DOHH2 (cell line): ENCODE data around the gene ARAP1.

Source experiments
- H3F3A ChIP-seq: fragments of 200-600 bp; sonication (generic), shearing (Covaris generic); 2 replicates; pipeline ENCODE4 v1.6.0; 2016; ENCODE audit warnings: antibody characterized with exemption, mild to moderate bottlenecking; ENCODE audit not compliant: control insufficient read depth, insufficient read depth
- H3K27ac ChIP-seq: fragments of 200-600 bp; sonication (generic); 2 replicates; pipeline ENCODE4 v1.5.1; 2014; ENCODE audit warnings: low read depth, mild to moderate bottlenecking, low read length, moderate library complexity
- H3K27me3 ChIP-seq: fragments of 200-600 bp; sonication (generic); 2 replicates; pipeline ENCODE4 v1.6.1; 2014; ENCODE audit warnings: mild to moderate bottlenecking, low read length, mixed read lengths; ENCODE audit not compliant: control insufficient read depth
- H3K36me3 ChIP-seq: fragments of 200-600 bp; sonication (generic); 2 replicates; pipeline ENCODE4 v1.6.1; 2014; ENCODE audit warnings: mild to moderate bottlenecking, low read length, moderate library complexity, mixed read lengths; ENCODE audit not compliant: control insufficient read depth
- H3K4me1 ChIP-seq: fragments of 200-600 bp; sonication (generic); 2 replicates; pipeline ENCODE4 v1.6.1; 2014; ENCODE audit warnings: mild to moderate bottlenecking, low read length, mixed read lengths; ENCODE audit not compliant: control insufficient read depth
- H3K4me2 ChIP-seq: fragments of 200-600 bp; sonication (generic); 2 replicates; pipeline ENCODE4 v1.6.0; 2014; ENCODE audit warnings: mild to moderate bottlenecking, low read length, moderate library complexity
- H3K4me3 ChIP-seq: fragments of 200-600 bp; sonication (generic); 2 replicates; pipeline ENCODE4 v1.5.1; 2014; ENCODE audit warnings: mild to moderate bottlenecking, low read length, mixed read lengths
- H3K79me2 ChIP-seq: fragments of 200-600 bp; sonication (generic); 2 replicates; pipeline ENCODE4 v1.6.1; 2014; ENCODE audit warnings: mild to moderate bottlenecking, low read length, mixed read lengths; ENCODE audit not compliant: control insufficient read depth
- H3K9me2 ChIP-seq: fragments of 200-600 bp; sonication (generic); replicated peaks from 2 replicates; pipeline ENCODE4 v1.6.1; 2014; ENCODE audit warnings: mild to moderate bottlenecking, low read length, mixed read lengths; ENCODE audit not compliant: control insufficient read depth
- H3K9me3 ChIP-seq: fragments of 200-600 bp; sonication (generic); 2 replicates; pipeline ENCODE4 v1.6.1; 2014; ENCODE audit warnings: antibody characterized with exemption, low read length, mixed read lengths; ENCODE audit not compliant: control insufficient read depth, insufficient read depth
- H4K20me1 ChIP-seq: fragments of 200-600 bp; sonication (generic); 2 replicates; pipeline ENCODE4 v1.6.0; 2014; ENCODE audit warnings: low read depth, mild to moderate bottlenecking, antibody characterized with exemption, low read length, moderate library complexity; ENCODE audit not compliant: control insufficient read depth, insufficient read depth
- EZH2phosphoT487 ChIP-seq: fragments of 200-600 bp; sonication (generic); IDR thresholded peaks from 2 replicates; pipeline ENCODE4 v1.6.1; 2017; ENCODE audit warnings: borderline replicate concordance, mild to moderate bottlenecking, antibody characterized with exemption, low read length, moderate library complexity, mixed read lengths
- TF ChIP-seq, protein P1 (sequence below): fragments of 200-600 bp; sonication (generic); IDR thresholded peaks from one replicate; pipeline ENCODE4 v1.5.1; 2014; ENCODE audit warnings: antibody characterized with exemption, mild to moderate bottlenecking, low read depth, low read length; ENCODE audit not compliant: poor library complexity, severe bottlenecking

The ARAP1 gene

DNA sequence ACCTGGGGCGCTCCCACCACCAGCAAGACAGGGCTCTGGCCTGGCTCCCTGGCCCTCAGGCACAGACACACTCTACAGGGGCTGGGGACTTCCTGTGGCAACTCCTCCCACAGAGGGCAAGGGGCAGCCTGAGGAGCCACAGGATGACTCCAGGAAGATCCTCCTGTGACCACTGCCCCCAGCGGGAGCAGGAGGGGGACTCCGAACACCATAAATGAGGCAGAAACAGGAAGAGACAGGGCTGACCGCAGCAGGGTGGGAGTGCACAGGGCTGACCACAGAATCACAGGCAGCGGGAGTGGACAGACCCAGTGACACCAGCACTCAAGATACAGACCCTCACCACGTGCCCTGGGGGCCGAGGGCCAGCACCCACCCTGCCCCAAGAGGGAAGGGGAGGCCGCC is 10.8 kb downstream of the ARAP1 start:
- no peaks in the 10 kb centered on the region for H3K9me3 ChIP-seq
- peaks cover 49% of the 10 kb centered on the region for H3K79me2 ChIP-seq
- peaks cover 34% of the 10 kb centered on the region for H3F3A ChIP-seq
- H3K36me3 ChIP-seq: no peaks in the 10 kb centered on the region
- H4K20me1 ChIP-seq: peaks cover 4% of the 10 kb centered on the region
- H3K9me2 ChIP-seq: no peaks in the 10 kb centered on the region
- H3K27ac ChIP-seq: peak overlapping the region; percentile 13; the same call in 1 of the 2 replicates
- TF ChIP-seq EZH2phosphoT487: no peak
- TF ChIP-seq, protein P1, sequence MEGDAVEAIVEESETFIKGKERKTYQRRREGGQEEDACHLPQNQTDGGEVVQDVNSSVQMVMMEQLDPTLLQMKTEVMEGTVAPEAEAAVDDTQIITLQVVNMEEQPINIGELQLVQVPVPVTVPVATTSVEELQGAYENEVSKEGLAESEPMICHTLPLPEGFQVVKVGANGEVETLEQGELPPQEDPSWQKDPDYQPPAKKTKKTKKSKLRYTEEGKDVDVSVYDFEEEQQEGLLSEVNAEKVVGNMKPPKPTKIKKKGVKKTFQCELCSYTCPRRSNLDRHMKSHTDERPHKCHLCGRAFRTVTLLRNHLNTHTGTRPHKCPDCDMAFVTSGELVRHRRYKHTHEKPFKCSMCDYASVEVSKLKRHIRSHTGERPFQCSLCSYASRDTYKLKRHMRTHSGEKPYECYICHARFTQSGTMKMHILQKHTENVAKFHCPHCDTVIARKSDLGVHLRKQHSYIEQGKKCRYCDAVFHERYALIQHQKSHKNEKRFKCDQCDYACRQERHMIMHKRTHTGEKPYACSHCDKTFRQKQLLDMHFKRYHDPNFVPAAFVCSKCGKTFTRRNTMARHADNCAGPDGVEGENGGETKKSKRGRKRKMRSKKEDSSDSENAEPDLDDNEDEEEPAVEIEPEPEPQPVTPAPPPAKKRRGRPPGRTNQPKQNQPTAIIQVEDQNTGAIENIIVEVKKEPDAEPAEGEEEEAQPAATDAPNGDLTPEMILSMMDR: no peak
- H3K4me3 ChIP-seq: no peak overlapping the region
- H3K4me1 ChIP-seq: peaks cover 93% of the 10 kb centered on the region
- peak overlapping the region; percentile 76 for H3K4me2 ChIP-seq
- H3K27me3 ChIP-seq: no peaks in the 10 kb centered on the region

DNA sequence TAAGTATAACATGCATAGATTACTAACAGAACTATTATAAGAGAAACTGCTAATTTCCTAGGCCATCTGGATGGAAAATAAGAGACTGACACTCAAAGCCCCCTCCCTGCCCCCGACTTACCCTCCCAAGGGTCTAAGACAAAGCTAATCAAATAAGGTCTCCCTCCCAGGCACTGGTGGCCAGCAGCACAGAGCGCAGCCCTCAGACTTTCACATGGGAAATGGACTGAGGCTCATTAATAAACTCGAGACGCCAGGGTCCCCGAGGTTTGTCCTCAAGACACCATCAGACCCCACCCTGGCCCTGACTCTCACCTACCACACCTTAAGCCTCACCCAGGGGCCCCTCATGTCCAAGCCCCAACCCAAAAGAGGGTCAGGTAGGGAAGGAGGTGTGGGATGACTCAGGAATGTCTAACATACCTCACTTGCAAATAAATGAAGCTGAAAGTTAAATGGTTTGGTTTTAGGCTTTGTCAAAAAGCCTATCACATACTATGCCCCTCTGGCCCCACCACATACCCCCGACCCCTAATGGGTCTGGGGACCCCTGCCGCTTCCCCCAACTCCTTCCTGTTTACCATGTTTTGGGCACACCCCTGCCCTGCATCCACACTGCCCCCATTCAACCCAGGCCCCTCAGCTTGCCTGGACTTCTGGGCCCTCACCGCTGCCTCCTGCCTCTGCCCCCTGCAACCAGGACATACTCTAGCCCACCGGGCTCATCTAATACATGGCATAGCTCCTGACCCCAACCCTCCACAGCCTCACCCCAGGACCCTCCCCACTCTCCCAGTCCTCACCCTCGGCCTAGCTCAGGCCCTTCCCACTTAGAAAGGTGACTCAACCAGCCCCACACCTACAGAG is 11.4 kb downstream of the ARAP1 start:
- Histone ChIP-seq H4K20me1 (peaks cover 4% of the 10 kb centered on the region), H3K4me1 (peaks cover 96% of the 10 kb centered on the region), H3K4me3 (peak overlapping the region; percentile 13; the same call in 1 of the 2 replicates), H3K27me3 (no peaks in the 10 kb centered on the region), H3K4me2 (peak overlapping the region; percentile 76), H3K9me2 (no peaks in the 10 kb centered on the region), H3K27ac (peak overlapping the region; percentile 78), H3K79me2 (peaks cover 50% of the 10 kb centered on the region), H3F3A (peaks cover 34% of the 10 kb centered on the region), H3K9me3 (no peaks in the 10 kb centered on the region), H3K36me3 (no peaks in the 10 kb centered on the region)
- TF ChIP-seq, protein P1: no peak
- TF ChIP-seq EZH2phosphoT487: no peak

DNA sequence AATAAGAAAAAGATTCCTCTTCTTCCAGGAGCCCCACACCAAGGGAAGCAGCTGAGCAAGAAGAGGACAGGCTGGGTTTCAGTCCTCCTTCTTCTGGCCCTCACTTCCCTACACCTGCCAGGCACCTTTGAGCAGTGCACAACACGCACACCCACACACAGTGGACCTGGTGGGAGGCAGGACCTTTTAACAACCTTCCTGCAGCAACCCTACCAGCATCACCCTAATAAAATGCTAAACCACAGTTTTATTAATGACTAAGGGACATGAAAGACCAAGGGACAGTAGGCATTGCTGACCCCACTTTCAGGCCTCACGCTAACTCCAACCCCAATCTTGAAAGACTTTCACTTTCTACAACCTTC is 12.2 kb downstream of the ARAP1 start:
- H4K20me1 ChIP-seq: peaks cover 4% of the 10 kb centered on the region
- H3K4me2 ChIP-seq: peak overlapping the region; percentile 76
- no peaks in the 10 kb centered on the region for H3K9me3 ChIP-seq
- H3K9me2 ChIP-seq: no peaks in the 10 kb centered on the region
- peaks cover 34% of the 10 kb centered on the region for H3F3A ChIP-seq
- H3K79me2 ChIP-seq: peaks cover 52% of the 10 kb centered on the region
- no peaks in the 10 kb centered on the region for H3K27me3 ChIP-seq
- H3K36me3 ChIP-seq: no peaks in the 10 kb centered on the region
- no peak for TF ChIP-seq EZH2phosphoT487
- TF ChIP-seq, protein P1: no peak
- peak overlapping the region; percentile 66 for H3K4me3 ChIP-seq
- H3K27ac ChIP-seq: peak overlapping the region; percentile 78
- peaks cover 93% of the 10 kb centered on the region for H3K4me1 ChIP-seq
